ENCODE measurements around the gene CAND2. TPM values are rescaled to one million over a fixed set of nuclear protein-coding genes. Genes with fewer than 3 reads are reported as not detected.

CAND2 gene
- total and polyA plus RNA-seq, 4 experiments from 2014 or later = 1.9 to 2.3 (median 2.2) TPM

DNA sequence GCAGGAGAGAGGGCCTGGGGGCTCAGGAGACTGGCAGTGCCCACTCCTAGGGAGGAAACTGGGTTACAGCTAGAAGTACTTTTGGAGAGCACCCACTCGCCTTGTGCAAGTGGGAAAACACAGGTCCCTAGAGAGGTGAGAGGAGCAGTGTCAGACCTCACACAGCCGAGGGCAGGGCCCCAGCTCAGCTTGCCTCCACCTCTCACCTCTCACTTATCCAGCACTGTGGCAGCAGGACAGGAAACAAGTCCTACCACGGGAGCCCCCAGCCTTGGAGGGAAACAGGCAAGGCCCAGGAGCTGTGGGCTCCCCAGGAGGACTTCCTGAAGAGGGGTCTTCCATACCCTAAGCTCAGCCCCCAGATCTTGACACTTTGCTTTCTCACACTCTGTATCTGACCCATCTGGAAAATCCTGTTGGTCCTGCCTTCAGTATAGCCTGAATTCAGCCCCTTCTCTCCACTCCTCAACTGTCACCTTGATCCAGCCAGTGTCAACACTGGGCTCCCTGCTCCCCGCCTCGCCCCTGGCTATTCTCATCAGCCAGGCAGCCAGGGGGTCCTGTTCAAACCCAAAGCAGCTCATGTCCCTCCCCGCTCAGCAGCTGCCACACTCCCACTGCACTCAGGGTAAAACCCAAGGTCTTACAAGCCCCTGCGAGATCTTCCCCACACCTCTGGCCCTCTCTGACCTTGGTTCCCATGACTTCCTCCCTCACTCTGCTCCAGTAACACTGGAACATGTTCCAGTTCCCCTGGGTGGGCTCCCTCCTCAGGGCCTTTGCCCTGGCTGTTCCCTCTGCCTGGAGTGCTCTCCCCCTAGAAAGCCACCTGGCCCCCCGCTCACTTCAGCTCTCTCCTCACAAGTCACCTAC, 36.6 kb upstream of the CAND2 start:
- H3K27me3 Mint-ChIP-seq = peaks cover 5 to 7% of the 10 kb centered on the region in 2 donors
- no peaks in the 10 kb centered on the region for H3K9me3 Mint-ChIP-seq
- H3K9me3 ChIP-seq (ENCODE audit: control insufficient read depth in 1 of 2, low read length in 2 of 2) = no peaks in the 10 kb centered on the region
- ChIA-PET CTCF (ENCODE audit: partially characterized antibody) (no interaction called here), POLR2A (ENCODE audit: partially characterized antibody) (no interaction called here)
- no peaks in the 10 kb centered on the region for H3K36me3 ChIP-seq (ENCODE audit: insufficient read depth, low read length)
- no peak overlapping the region for H3K4me3 ChIP-seq (ENCODE audit: low read length in 2 of 2)
- H3K4me1 Mint-ChIP-seq = peaks cover 5 to 7% (median 6%) of the 10 kb centered on the region in 4 donors
- no peak for DNase-seq
- peak overlapping the region in 1 of 7 donors; percentile 38 for H3K27ac Mint-ChIP-seq
- no peaks in the 10 kb centered on the region for H3K36me3 Mint-ChIP-seq
- no peak overlapping the region for H3K4me3 Mint-ChIP-seq
- H3K4me1 ChIP-seq (ENCODE audit: insufficient read depth, low read length) = peaks cover 3% of the 10 kb centered on the region
- no peaks in the 10 kb centered on the region for H3K27me3 ChIP-seq (ENCODE audit: insufficient read depth, low read length)
- intact Hi-C loops (cut with micrococcal nuclease) = no loop called here
- no peak overlapping the region for H3K27ac ChIP-seq (ENCODE audit: low read depth, low read length)

DNA sequence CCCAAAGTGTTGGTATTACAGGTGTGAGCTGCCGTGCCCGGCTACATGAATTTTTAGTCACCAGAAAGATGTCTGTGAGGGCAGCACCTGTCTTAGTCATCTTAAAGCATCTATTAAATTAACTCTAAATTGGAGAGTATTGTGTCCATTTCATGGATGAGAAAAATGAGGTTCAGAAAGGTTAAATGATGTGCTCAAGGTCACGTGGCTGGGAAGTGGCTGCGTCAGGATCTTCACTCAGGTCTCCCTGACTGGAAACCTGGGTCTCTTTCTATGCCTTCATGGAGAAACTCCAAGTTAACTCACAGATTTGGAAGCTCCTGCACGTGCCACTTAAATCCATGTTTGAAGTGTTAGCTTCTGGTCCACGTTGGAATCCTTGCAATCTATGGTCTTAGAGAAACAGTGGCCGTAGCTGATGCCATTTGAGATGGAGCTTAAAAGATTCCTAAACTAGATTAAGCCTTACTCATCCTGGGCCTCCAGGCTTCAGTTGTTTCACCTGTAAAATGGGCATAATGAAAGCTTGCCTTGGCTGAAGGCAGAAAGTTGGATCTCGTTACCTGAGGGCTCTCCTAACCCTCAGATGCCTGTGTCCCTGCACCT, 32.2 kb upstream of the CAND2 start:
- DNase-seq = no peak
- H3K9me3 ChIP-seq (ENCODE audit: control insufficient read depth in 1 of 2, low read length in 2 of 2) = no peaks in the 10 kb centered on the region
- Mint-ChIP-seq H3K4me1 (no peaks in the 10 kb centered on the region), H3K27me3 (peaks cover 0 to 6% of the 10 kb centered on the region in 2 donors), H3K36me3 (no peaks in the 10 kb centered on the region), H3K27ac (no peak overlapping the region), H3K4me3 (no peak overlapping the region), H3K9me3 (no peaks in the 10 kb centered on the region)
- POLR2A ChIA-PET (ENCODE audit: partially characterized antibody) = no interaction called here
- H3K4me3 ChIP-seq (ENCODE audit: low read length in 2 of 2) = no peak overlapping the region
- CTCF ChIA-PET (ENCODE audit: partially characterized antibody) = interaction anchor here (1.6 kb wide), 1 partner anchor 13 kb away, joined by 3 read pairs; no protein-coding TSS in a partner anchor
- no peaks in the 10 kb centered on the region for H3K4me1 ChIP-seq (ENCODE audit: insufficient read depth, low read length)
- H3K27ac ChIP-seq (ENCODE audit: low read depth, low read length) = no peak overlapping the region
- no peaks in the 10 kb centered on the region for H3K27me3 ChIP-seq (ENCODE audit: insufficient read depth, low read length)
- no peaks in the 10 kb centered on the region for H3K36me3 ChIP-seq (ENCODE audit: insufficient read depth, low read length)
- intact Hi-C loops (cut with micrococcal nuclease) = no loop called here

DNA sequence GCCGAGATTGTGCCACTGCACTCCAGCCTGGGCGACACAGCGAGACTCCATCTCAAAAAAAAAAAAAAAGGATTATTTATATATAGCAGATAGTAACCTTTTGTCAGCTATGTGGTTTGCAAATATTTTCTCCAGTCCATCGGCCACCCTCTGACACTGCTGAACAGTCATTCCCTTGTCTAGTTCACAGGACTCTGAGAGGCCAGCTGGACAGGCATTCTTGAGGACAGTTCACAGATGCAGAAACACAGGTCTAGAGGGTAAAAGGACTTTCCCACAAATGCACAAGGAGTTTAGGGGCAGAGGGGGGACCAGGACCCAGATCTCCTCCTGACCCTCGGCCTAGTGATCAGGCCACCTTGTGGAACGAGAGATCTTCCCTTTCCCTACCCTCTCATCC, 29.9 kb upstream of the CAND2 start:
- Mint-ChIP-seq H3K4me3 (no peak overlapping the region), H3K27ac (no peak overlapping the region), H3K4me1 (no peaks in the 10 kb centered on the region), H3K9me3 (no peaks in the 10 kb centered on the region), H3K27me3 (peaks cover 0 to 4% of the 10 kb centered on the region in 2 donors), H3K36me3 (no peaks in the 10 kb centered on the region)
- ChIA-PET CTCF (ENCODE audit: partially characterized antibody) (no interaction called here), POLR2A (ENCODE audit: partially characterized antibody) (no interaction called here)
- H3K9me3 ChIP-seq (ENCODE audit: control insufficient read depth in 1 of 2, low read length in 2 of 2) = no peaks in the 10 kb centered on the region
- H3K27me3 ChIP-seq (ENCODE audit: insufficient read depth, low read length) = no peaks in the 10 kb centered on the region
- H3K36me3 ChIP-seq (ENCODE audit: insufficient read depth, low read length) = no peaks in the 10 kb centered on the region
- H3K27ac ChIP-seq (ENCODE audit: low read depth, low read length) = no peak overlapping the region
- H3K4me3 ChIP-seq (ENCODE audit: low read length in 2 of 2) = no peak overlapping the region
- no peaks in the 10 kb centered on the region for H3K4me1 ChIP-seq (ENCODE audit: insufficient read depth, low read length)
- intact Hi-C loops (cut with micrococcal nuclease) = no loop called here
- DNase-seq = no peak

DNA sequence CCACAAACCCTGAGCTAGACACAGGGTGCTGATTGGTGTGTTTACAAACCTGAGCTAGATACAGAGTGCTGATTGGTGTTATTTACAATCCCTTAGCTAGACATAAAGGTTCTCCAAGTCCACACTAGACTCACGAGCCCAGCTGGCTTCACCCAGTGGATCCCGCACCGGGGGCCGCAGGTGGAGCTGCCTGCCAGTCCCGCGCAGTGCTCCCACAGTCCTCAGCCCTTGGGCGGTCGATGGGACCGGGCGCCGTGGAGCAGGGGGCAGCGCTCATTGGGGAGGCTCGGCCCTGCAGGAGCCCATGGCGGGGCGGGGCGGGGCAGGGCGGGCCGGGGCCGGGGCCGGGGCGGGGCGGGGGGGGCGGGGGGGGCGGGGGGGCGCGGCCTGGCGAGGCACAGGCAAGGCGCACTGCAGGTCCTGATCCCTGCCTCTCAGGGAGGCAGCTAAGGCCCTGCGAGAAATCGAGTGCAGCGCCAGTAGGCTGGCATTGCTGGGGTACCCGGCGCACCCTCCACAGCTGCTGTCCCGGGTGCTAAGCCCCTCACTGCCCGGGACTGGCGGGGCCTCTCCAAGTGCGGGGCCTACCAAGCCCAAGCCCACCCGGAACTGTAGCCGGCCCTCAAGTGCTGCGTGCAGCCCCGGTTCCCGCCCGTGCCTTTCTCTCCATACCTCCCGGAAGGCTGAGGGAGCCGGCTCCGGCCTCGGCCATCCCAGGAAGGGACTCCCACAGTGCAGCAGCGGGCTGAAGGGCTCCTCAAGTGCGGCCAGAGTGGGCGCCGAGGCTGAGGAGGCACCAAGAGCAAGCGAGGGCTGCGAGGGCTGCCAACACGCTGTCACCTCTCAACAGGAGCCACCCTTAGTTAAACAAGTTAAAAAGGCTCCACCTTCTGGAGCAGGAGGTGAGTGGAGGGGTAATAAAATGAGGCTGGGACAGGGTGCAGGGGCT, 27.6 kb upstream of the CAND2 start:
- H3K4me3 Mint-ChIP-seq = no peak overlapping the region
- Histone ChIP-seq H3K27me3 (ENCODE audit: insufficient read depth, low read length) (no peaks in the 10 kb centered on the region), H3K27ac (ENCODE audit: low read depth, low read length) (no peak overlapping the region), H3K9me3 (ENCODE audit: control insufficient read depth in 1 of 2, low read length in 2 of 2) (no peaks in the 10 kb centered on the region), H3K4me1 (ENCODE audit: insufficient read depth, low read length) (no peaks in the 10 kb centered on the region), H3K4me3 (ENCODE audit: low read length in 2 of 2) (no peak overlapping the region), H3K36me3 (ENCODE audit: insufficient read depth, low read length) (no peaks in the 10 kb centered on the region)
- no peaks in the 10 kb centered on the region for H3K9me3 Mint-ChIP-seq
- DNase-seq = no peak
- POLR2A ChIA-PET (ENCODE audit: partially characterized antibody) = no interaction called here
- H3K27ac Mint-ChIP-seq = no peak overlapping the region
- H3K4me1 Mint-ChIP-seq = peaks cover 0 to 1% (median 0%) of the 10 kb centered on the region in 4 donors
- peaks cover 4 to 6% of the 10 kb centered on the region in 2 donors for H3K27me3 Mint-ChIP-seq
- intact Hi-C loops (cut with micrococcal nuclease) = no loop called here
- H3K36me3 Mint-ChIP-seq = no peaks in the 10 kb centered on the region
- CTCF ChIA-PET (ENCODE audit: partially characterized antibody) = interaction anchor here (1.5 kb wide), 1 partner anchor 41 kb away, joined by 3 read pairs; no protein-coding TSS in a partner anchor

DNA sequence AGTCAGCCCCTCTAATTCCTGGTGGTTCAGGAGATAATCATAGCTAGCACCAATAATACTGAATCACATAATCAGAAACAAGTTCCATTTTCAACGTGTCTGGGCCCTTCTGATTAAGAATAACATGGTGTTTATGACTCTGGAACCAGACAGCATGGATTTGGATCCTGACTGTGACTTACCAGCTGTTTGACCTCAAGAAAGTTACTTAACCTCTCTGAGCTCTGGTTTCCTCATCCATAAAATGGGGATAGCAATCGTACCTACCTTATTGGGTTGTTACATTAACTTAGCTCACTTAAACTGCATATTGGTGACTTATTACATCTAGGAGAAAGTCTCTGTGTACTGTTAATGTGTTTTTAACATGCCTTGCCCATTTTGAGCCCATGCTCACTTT, 26.7 kb upstream of the CAND2 start:
- Histone ChIP-seq H3K4me1 (ENCODE audit: insufficient read depth, low read length) (no peaks in the 10 kb centered on the region), H3K9me3 (ENCODE audit: control insufficient read depth in 1 of 2, low read length in 2 of 2) (no peaks in the 10 kb centered on the region), H3K36me3 (ENCODE audit: insufficient read depth, low read length) (no peaks in the 10 kb centered on the region), H3K27me3 (ENCODE audit: insufficient read depth, low read length) (no peaks in the 10 kb centered on the region), H3K4me3 (ENCODE audit: low read length in 2 of 2) (no peak overlapping the region), H3K27ac (ENCODE audit: low read depth, low read length) (no peak overlapping the region)
- Mint-ChIP-seq H3K4me1 (peaks cover 0 to 1% (median 0%) of the 10 kb centered on the region in 4 donors), H3K36me3 (no peaks in the 10 kb centered on the region), H3K9me3 (no peaks in the 10 kb centered on the region), H3K27ac (no peak overlapping the region), H3K4me3 (no peak overlapping the region), H3K27me3 (peaks cover 6% of the 10 kb centered on the region in 2 donors)
- ChIA-PET CTCF (ENCODE audit: partially characterized antibody) (no interaction called here), POLR2A (ENCODE audit: partially characterized antibody) (no interaction called here)
- intact Hi-C loops (cut with micrococcal nuclease) = no loop called here
- no peak for DNase-seq

DNA sequence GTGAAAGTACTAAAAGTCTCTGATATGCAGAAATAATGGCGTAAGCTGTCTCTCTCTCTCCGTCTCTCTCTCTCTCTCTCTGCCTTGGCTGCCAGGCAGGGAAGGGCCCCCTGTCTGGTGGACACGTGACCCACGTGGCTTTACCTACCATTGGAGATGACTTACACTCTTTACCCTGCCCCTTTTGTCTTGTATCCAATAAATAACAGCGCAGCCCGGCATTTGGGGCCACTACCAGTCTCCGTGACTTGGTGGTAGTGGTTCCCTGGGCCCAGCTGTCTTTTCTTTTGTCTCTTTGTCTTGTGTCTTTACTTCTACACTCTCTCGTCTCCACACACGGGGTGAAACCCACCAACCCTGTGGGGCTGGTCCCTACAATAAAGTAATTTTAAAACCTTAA, 25.2 kb upstream of the CAND2 start:
- H3K27me3 ChIP-seq (ENCODE audit: insufficient read depth, low read length) = no peaks in the 10 kb centered on the region
- no peaks in the 10 kb centered on the region for H3K9me3 ChIP-seq (ENCODE audit: control insufficient read depth in 1 of 2, low read length in 2 of 2)
- no peak overlapping the region for H3K4me3 ChIP-seq (ENCODE audit: low read length in 2 of 2)
- ChIA-PET CTCF (ENCODE audit: partially characterized antibody) (no interaction called here), POLR2A (ENCODE audit: partially characterized antibody) (no interaction called here)
- intact Hi-C loops (cut with micrococcal nuclease) = no loop called here
- Mint-ChIP-seq H3K27ac (no peak overlapping the region), H3K4me3 (no peak overlapping the region), H3K4me1 (peaks cover 0 to 1% (median 0%) of the 10 kb centered on the region in 4 donors), H3K27me3 (peaks cover 6% of the 10 kb centered on the region in 2 donors), H3K9me3 (no peaks in the 10 kb centered on the region), H3K36me3 (no peaks in the 10 kb centered on the region)
- no peaks in the 10 kb centered on the region for H3K36me3 ChIP-seq (ENCODE audit: insufficient read depth, low read length)
- no peaks in the 10 kb centered on the region for H3K4me1 ChIP-seq (ENCODE audit: insufficient read depth, low read length)
- DNase-seq = no peak
- no peak overlapping the region for H3K27ac ChIP-seq (ENCODE audit: low read depth, low read length)

DNA sequence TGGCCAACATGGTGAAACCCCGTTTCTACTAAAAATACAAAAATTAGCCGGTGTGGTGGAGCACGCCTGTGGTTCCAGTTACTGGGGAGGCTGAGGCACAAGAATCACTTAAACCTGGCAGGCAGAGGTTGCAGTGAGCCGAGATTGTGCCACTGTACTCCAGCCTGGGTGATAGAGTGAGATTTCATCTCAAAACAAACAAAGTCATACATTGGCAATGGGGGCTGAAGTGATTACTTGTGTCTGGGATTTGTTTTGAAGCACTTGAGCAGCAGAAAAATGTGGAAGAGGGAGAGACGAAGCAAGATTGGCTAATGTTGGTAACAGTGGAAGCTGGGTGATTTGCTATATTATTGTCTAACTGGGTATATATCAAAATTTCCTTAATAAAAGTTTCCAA, 24.0 kb upstream of the CAND2 start:
- H3K27ac ChIP-seq (ENCODE audit: low read depth, low read length) = no peak overlapping the region
- H3K4me1 ChIP-seq (ENCODE audit: insufficient read depth, low read length) = no peaks in the 10 kb centered on the region
- intact Hi-C loops (cut with micrococcal nuclease) = no loop called here
- H3K9me3 Mint-ChIP-seq = no peaks in the 10 kb centered on the region
- H3K36me3 Mint-ChIP-seq = no peaks in the 10 kb centered on the region
- no peaks in the 10 kb centered on the region for H3K9me3 ChIP-seq (ENCODE audit: control insufficient read depth in 1 of 2, low read length in 2 of 2)
- peaks cover 0 to 1% (median 0%) of the 10 kb centered on the region in 4 donors for H3K4me1 Mint-ChIP-seq
- no peaks in the 10 kb centered on the region for H3K27me3 ChIP-seq (ENCODE audit: insufficient read depth, low read length)
- POLR2A ChIA-PET (ENCODE audit: partially characterized antibody) = no interaction called here
- no peak for DNase-seq
- H3K27me3 Mint-ChIP-seq = peaks cover 6 to 9% of the 10 kb centered on the region in 2 donors
- H3K4me3 Mint-ChIP-seq = no peak overlapping the region
- H3K27ac Mint-ChIP-seq = no peak overlapping the region
- H3K4me3 ChIP-seq (ENCODE audit: low read length in 2 of 2) = no peak overlapping the region
- CTCF ChIA-PET (ENCODE audit: partially characterized antibody) = no interaction called here
- H3K36me3 ChIP-seq (ENCODE audit: insufficient read depth, low read length) = no peaks in the 10 kb centered on the region
